ENCODE results near the gene POLN.

POLN gene

GRCh38 chr4:2090642-2091041 is 151.3 kb downstream of the POLN start:
- Mint-ChIP-seq H3K4me1 (ENCODE audit: low read depth) (no peaks in the 10 kb centered on the region), H3K27ac (no peak overlapping the region), H3K36me3 (ENCODE audit: low read depth) (no peaks in the 10 kb centered on the region), H3K9me3 (no peaks in the 10 kb centered on the region), H3K4me3 (no peak overlapping the region), H3K27me3 (peaks cover 59% of the 10 kb centered on the region)
- intact Hi-C loops (cut with micrococcal nuclease): no loop called here

DNA sequence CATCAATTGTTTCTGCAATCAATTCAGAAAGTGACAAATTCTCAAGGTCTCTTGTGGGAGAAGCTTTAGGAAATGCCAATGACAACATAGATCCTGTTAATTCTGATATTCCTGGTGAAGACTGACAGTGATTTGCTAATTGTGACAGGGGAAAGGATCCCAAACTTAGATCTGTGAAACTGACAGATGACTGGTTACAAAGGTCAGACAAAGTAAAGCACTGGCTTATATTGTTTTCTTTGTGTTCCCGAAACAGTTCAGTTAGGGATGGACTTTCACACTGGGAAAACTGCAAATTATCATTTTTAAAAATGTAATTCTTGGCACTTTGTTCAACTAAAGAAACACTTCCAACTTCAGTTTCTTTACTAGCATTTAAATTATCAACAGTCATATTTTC is 152.7 kb downstream of the POLN start:
- H3K27me3 Mint-ChIP-seq: peaks cover 58% of the 10 kb centered on the region
- intact Hi-C loops (cut with micrococcal nuclease): no loop called here
- no peaks in the 10 kb centered on the region for H3K4me1 Mint-ChIP-seq (ENCODE audit: low read depth)
- H3K4me3 Mint-ChIP-seq: no peak overlapping the region
- no peaks in the 10 kb centered on the region for H3K9me3 Mint-ChIP-seq
- no peaks in the 10 kb centered on the region for H3K36me3 Mint-ChIP-seq (ENCODE audit: low read depth)
- H3K27ac Mint-ChIP-seq: no peak overlapping the region

- Mint-ChIP-seq H3K4me1 (ENCODE audit: low read depth) (no peaks in the 10 kb centered on the region), H3K4me3 (no peak overlapping the region), H3K36me3 (ENCODE audit: low read depth) (no peaks in the 10 kb centered on the region), H3K27ac (no peak overlapping the region), H3K27me3 (peaks cover 56% of the 10 kb centered on the region), H3K9me3 (no peaks in the 10 kb centered on the region)
- intact Hi-C loops (cut with micrococcal nuclease): no loop called here
Measured at GRCh38 chr4:2087170-2087569, 154.8 kb downstream of the POLN start.

GRCh38 chr4:2085496-2085901 is 156.4 kb downstream of the POLN start:
- Mint-ChIP-seq H3K36me3 (ENCODE audit: low read depth) (no peaks in the 10 kb centered on the region), H3K9me3 (no peaks in the 10 kb centered on the region), H3K4me1 (ENCODE audit: low read depth) (no peaks in the 10 kb centered on the region), H3K27me3 (peaks cover 45% of the 10 kb centered on the region), H3K27ac (no peak overlapping the region), H3K4me3 (no peak overlapping the region)
- intact Hi-C loops (cut with micrococcal nuclease): no loop called here

- intact Hi-C loops (cut with micrococcal nuclease): no loop called here
- H3K27ac Mint-ChIP-seq: no peak overlapping the region
- H3K4me3 Mint-ChIP-seq: no peak overlapping the region
- no peaks in the 10 kb centered on the region for H3K4me1 Mint-ChIP-seq (ENCODE audit: low read depth)
- H3K9me3 Mint-ChIP-seq: no peaks in the 10 kb centered on the region
- no peaks in the 10 kb centered on the region for H3K36me3 Mint-ChIP-seq (ENCODE audit: low read depth)
- peaks cover 38% of the 10 kb centered on the region for H3K27me3 Mint-ChIP-seq
Measured at GRCh38 chr4:2084316-2084715, 157.6 kb downstream of the POLN start.

DNA sequence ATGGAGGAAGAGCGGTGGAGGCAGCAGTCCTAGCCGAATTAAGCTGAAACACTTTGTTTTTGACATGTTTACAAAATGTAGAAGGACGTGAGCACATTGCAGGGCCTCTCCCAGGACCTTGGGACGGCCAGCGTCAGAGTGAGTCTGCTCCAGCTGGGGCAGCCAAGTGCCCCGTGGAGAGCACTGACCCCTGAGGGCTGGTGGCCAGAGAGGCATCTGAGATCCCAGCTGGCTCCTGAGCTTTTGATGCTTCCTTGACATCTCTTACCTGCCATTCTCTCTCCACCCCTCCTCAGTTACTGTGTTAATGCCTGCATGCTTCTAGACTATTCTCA is 158.1 kb downstream of the POLN start:
- Mint-ChIP-seq H3K36me3 (ENCODE audit: low read depth) (no peaks in the 10 kb centered on the region), H3K9me3 (no peaks in the 10 kb centered on the region), H3K27ac (no peak overlapping the region), H3K4me1 (ENCODE audit: low read depth) (no peaks in the 10 kb centered on the region), H3K27me3 (peaks cover 36% of the 10 kb centered on the region), H3K4me3 (no peak overlapping the region)
- intact Hi-C loops (cut with micrococcal nuclease): no loop called here

GRCh38 chr4:2083116-2083825 is 158.7 kb downstream of the POLN start:
- no peaks in the 10 kb centered on the region for H3K36me3 Mint-ChIP-seq (ENCODE audit: low read depth)
- no peak overlapping the region for H3K4me3 Mint-ChIP-seq
- H3K27ac Mint-ChIP-seq: no peak overlapping the region
- no peaks in the 10 kb centered on the region for H3K4me1 Mint-ChIP-seq (ENCODE audit: low read depth)
- intact Hi-C loops (cut with micrococcal nuclease): no loop called here
- H3K9me3 Mint-ChIP-seq: no peaks in the 10 kb centered on the region
- H3K27me3 Mint-ChIP-seq: peaks cover 36% of the 10 kb centered on the region

DNA sequence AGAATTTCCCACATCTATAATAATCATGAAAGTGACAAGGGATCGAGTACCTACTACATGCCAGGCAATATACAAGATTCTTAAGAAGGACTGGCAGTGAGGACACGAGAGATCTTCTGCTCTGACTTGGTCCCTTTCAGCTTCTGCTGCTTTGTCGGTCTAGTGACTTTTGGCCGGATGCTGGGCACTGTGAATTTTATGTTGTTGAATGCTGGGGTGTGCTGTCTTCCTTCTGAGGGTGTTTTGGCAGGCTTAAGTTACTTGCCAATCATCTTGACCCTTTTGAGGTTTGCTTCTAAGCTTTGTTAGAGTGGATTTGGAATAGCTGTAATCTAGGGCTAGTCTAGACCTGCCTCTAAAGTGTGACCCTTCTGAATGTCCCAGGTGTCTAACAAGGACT is 159.3 kb downstream of the POLN start:
- H3K9me3 Mint-ChIP-seq: no peaks in the 10 kb centered on the region

GRCh38 chr4:2082118-2082517 is 159.8 kb downstream of the POLN start:
- H3K27ac Mint-ChIP-seq: no peak overlapping the region
- no peak overlapping the region for H3K4me3 Mint-ChIP-seq
- peaks cover 35% of the 10 kb centered on the region for H3K27me3 Mint-ChIP-seq
- H3K36me3 Mint-ChIP-seq (ENCODE audit: low read depth): no peaks in the 10 kb centered on the region
- no peaks in the 10 kb centered on the region for H3K4me1 Mint-ChIP-seq (ENCODE audit: low read depth)
- intact Hi-C loops (cut with micrococcal nuclease): no loop called here
- H3K9me3 Mint-ChIP-seq: no peaks in the 10 kb centered on the region

More for the DNA sequence above, 159.3 kb downstream of the POLN start:
- intact Hi-C loops (cut with micrococcal nuclease): no loop called here
- H3K27me3 Mint-ChIP-seq: peaks cover 36% of the 10 kb centered on the region
- no peaks in the 10 kb centered on the region for H3K4me1 Mint-ChIP-seq (ENCODE audit: low read depth)
- H3K4me3 Mint-ChIP-seq: no peak overlapping the region
- no peaks in the 10 kb centered on the region for H3K36me3 Mint-ChIP-seq (ENCODE audit: low read depth)
- no peak overlapping the region for H3K27ac Mint-ChIP-seq

DNA sequence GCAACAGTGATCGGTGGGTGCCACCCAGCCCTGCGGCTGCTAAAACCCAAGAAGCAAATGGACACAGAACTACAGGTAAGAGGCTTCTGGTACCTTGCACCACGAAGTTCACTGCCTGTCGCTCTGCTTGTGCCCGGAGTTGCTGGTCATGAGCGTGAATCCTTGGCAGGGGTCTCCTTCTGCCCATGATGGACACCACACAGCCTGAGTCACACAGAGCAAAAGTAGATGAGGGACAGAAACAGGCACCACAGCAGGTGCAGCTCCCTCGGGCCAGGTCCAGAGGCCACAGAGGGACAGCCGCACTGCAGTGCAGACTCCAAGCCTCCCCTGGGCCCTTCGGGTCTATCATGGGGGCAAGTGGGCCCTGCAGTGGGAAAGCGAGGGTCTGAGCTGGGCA is 160.4 kb downstream of the POLN start:
- intact Hi-C loops (cut with micrococcal nuclease): no loop called here
- Mint-ChIP-seq H3K4me3 (no peak overlapping the region), H3K4me1 (ENCODE audit: low read depth) (no peaks in the 10 kb centered on the region), H3K27me3 (peaks cover 33% of the 10 kb centered on the region), H3K36me3 (ENCODE audit: low read depth) (no peaks in the 10 kb centered on the region), H3K9me3 (no peaks in the 10 kb centered on the region), H3K27ac (no peak overlapping the region)

DNA sequence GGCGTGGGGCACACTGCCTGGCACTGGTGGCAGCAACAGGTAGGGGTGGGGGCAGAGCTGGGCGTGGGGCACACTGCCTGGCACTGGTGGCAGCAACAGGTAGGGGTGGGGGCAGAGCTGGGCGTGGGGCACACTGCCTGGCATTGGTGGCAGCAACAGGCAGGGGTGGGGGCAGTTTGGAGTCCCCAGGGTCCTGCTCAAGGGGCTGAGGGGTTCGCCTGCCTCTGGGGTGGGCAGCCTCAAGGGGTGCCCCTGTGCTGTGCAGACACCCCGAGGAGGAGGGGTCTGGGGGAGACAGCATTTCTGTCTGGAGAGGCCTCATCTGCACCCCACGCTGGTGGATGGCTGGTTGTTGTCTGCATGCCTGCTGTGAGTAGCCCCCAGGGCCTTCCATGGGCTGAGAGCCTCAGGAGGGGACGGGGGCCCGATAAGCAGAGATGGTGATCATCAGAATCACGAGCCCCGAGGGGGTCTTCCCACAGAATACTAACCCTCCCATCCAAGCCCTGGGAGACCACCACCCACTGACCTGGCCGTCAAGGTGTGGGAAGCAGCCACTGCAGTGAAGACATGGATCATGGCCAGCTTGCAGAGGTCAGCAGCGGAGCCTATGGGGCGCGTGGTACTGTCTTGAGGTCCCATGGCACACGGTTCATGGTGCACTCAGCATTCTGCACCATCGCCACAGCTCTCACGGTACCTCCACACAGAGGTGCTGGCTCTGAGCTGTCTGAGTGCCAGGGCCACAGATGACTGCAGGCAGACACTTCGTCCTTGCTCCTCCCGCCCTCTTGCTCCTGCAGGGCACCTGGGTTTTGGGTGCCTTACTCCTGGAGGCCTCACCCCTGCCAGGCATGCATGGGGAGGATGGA is 161.3 kb downstream of the POLN start:
- intact Hi-C loops (cut with micrococcal nuclease): no loop called here
- Mint-ChIP-seq H3K27ac (no peak overlapping the region), H3K9me3 (no peaks in the 10 kb centered on the region), H3K4me3 (no peak overlapping the region), H3K4me1 (ENCODE audit: low read depth) (no peaks in the 10 kb centered on the region), H3K36me3 (ENCODE audit: low read depth) (no peaks in the 10 kb centered on the region), H3K27me3 (peaks cover 31% of the 10 kb centered on the region)

DNA sequence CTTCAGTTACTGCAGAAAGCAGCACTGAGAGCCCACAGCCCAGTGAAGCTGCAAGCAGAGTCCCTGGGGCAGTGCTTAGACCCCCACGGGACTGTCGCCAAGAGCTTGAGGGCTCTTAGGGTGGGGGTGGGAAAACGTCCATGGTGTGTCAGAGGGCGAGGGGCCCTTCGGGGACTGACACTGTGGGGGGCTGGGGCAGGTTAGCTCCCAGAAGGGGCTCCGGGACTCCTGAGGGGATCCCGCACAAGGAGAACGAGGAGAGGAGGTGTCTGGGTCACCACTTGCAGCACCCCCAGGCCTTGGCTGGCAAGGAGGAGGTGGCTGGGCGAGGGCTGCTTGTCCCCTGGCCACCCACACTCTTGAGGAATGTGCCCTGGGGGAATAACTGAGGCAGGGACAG is 162.0 kb downstream of the POLN start:
- no peaks in the 10 kb centered on the region for H3K9me3 Mint-ChIP-seq
- peaks cover 26% of the 10 kb centered on the region for H3K27me3 Mint-ChIP-seq
- H3K4me3 Mint-ChIP-seq: no peak overlapping the region
- no peaks in the 10 kb centered on the region for H3K4me1 Mint-ChIP-seq (ENCODE audit: low read depth)
- no peak overlapping the region for H3K27ac Mint-ChIP-seq
- no peaks in the 10 kb centered on the region for H3K36me3 Mint-ChIP-seq (ENCODE audit: low read depth)
- intact Hi-C loops (cut with micrococcal nuclease): no loop called here

DNA sequence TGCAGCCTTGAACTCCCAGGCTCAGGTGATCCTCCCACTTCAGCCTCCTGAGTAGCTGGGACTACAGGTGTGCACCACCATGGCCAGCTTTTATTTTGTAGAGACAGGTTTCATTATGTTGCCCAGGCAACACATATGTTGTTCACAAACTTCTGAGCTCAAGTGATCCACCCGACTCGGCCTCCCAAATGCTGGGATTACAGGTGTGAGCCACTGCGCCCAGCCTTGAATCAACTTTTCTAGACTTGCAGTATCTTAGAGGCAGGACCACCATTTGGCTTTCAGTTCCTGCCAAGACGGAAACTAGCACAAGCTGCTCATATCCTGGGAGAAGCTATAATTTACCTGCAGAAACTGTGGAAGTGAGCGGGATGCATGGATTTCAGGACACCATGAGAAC is 162.9 kb downstream of the POLN start:
- Mint-ChIP-seq H3K9me3 (no peaks in the 10 kb centered on the region), H3K4me3 (no peak overlapping the region), H3K4me1 (ENCODE audit: low read depth) (no peaks in the 10 kb centered on the region), H3K27me3 (peaks cover 19% of the 10 kb centered on the region), H3K36me3 (ENCODE audit: low read depth) (no peaks in the 10 kb centered on the region), H3K27ac (no peak overlapping the region)
- intact Hi-C loops (cut with micrococcal nuclease): no loop called here

DNA sequence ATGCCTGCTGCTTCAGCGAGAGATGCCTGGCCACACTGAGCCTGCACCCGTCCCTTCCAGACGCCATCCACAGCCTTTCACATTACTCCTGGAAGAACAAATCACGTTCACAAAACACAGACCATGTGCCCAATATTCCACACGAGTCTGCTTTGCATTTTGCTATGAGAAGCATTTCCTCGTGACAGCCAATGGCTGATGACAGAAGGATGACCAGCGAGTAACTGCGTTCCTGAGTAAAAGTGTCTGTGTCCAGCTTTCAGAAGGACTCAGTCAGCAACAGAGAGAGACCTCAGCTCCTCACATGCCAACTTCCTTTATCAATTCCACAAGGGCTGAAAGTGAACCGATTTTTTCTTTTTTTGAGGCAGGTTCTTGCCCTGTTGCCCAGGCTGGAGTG is 163.3 kb downstream of the POLN start:
- H3K9me3 Mint-ChIP-seq: no peaks in the 10 kb centered on the region
- no peak overlapping the region for H3K4me3 Mint-ChIP-seq
- no peaks in the 10 kb centered on the region for H3K4me1 Mint-ChIP-seq (ENCODE audit: low read depth)
- peaks cover 17% of the 10 kb centered on the region for H3K27me3 Mint-ChIP-seq
- H3K27ac Mint-ChIP-seq: no peak overlapping the region
- H3K36me3 Mint-ChIP-seq (ENCODE audit: low read depth): no peaks in the 10 kb centered on the region
- intact Hi-C loops (cut with micrococcal nuclease): no loop called here
